ENCODE measurements around the gene TANK. TPM values are rescaled to one million over a fixed set of nuclear protein-coding genes. Genes with fewer than 3 reads are reported as not detected.

TANK gene
- total RNA-seq, 1 donor from 2014 or later = 30.2 TPM

DNA sequence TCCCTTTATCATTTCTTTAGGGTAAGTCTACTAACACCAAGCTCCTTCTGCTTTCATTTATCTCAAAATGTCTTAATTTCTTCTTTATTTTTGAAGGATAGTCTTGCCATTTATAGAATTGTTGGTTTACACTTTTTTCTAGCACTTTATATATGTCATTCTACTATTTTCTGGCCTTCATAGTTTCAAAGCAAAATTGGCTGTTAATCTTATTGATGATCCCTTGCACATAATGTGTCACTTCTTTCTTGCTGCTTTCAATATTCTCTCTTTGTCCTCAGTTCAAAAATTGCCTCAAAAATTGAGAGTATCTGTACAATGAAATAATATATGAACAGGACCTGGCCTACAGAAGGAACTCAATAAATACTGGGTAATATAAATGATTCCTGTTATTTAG lies 7.9 kb upstream of the TANK start:
- no peak overlapping the region for H3K27ac Mint-ChIP-seq (ENCODE audit: unreplicated experiment)
- peaks cover 19% of the 10 kb centered on the region for H3K9me3 Mint-ChIP-seq
- H3K27me3 Mint-ChIP-seq (ENCODE audit: low read depth) = no peaks in the 10 kb centered on the region
- DNase-seq (ENCODE audit: low read depth, low spot score) = no peak
- peaks cover 21% of the 10 kb centered on the region for H3K36me3 Mint-ChIP-seq (ENCODE audit: low read depth)
- no peaks in the 10 kb centered on the region for H3K4me1 Mint-ChIP-seq
- H3K4me3 Mint-ChIP-seq = no peak overlapping the region
- no peak for TF ChIP-seq CTCF (conservative IDR thresholded peaks at IDR 0.05)

- no peak for DNase-seq (ENCODE audit: low read depth, low spot score)
- H3K27ac Mint-ChIP-seq (ENCODE audit: unreplicated experiment) = peak overlapping the region; percentile 63
- peak overlapping the region; percentile 63 for H3K4me3 Mint-ChIP-seq
- TF ChIP-seq CTCF (conservative IDR thresholded peaks at IDR 0.05) = no peak
- no peaks in the 10 kb centered on the region for H3K27me3 Mint-ChIP-seq (ENCODE audit: low read depth)
- no peaks in the 10 kb centered on the region for H3K9me3 Mint-ChIP-seq
- H3K4me1 Mint-ChIP-seq = peaks cover 34% of the 10 kb centered on the region
- H3K36me3 Mint-ChIP-seq (ENCODE audit: low read depth) = peaks cover 2% of the 10 kb centered on the region
These were observed 1.3 kb upstream of the TANK start for GRCh38 chr2:161158882-161159281.

DNA sequence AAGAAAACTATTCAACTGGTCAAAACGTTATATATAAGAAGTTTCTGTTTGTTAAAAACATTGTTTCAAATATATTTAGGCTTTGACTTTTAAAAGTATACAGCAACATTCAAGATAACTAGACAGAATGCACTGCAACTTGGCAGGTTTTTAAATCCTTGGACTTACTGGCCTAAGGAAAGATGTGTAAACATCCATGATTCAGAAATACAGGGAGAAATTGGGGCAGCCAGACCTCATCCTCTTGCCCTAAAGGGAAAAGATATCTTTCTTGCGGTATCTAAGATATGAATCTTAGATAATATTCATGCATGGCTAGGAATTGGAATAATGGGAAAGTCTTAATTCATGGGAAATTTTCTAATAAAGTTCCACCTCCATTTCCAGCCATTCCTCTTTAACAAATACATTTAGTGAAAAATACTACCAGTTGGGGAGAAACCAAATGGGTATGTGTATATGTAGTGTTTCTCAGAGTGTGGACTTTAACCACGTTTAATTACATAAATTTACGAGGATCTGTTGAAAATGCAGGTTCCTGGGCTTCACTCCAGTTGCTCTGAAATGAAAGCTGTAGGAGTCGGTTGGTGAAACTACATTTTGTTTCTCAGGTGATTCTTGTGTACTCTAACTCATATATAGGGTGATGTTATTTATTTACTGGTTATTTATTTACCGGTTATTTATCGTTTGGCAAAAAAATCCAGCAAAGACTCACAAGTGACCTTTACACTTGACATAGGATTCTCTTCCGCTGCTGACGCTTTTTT lies 587 bp upstream of the TANK start:
- no peak for TF ChIP-seq CTCF (conservative IDR thresholded peaks at IDR 0.05)
- H3K27me3 Mint-ChIP-seq (ENCODE audit: low read depth) = no peaks in the 10 kb centered on the region
- H3K4me1 Mint-ChIP-seq = peaks cover 34% of the 10 kb centered on the region
- no peaks in the 10 kb centered on the region for H3K9me3 Mint-ChIP-seq
- peak overlapping the region; percentile 99 for H3K4me3 Mint-ChIP-seq
- no peak overlapping the region for H3K27ac Mint-ChIP-seq (ENCODE audit: unreplicated experiment)
- no peak for DNase-seq (ENCODE audit: low read depth, low spot score)
- peaks cover 2% of the 10 kb centered on the region for H3K36me3 Mint-ChIP-seq (ENCODE audit: low read depth)

- Mint-ChIP-seq H3K27ac (ENCODE audit: unreplicated experiment) (peak overlapping the region; percentile 99), H3K4me1 (peaks cover 34% of the 10 kb centered on the region), H3K36me3 (ENCODE audit: low read depth) (peaks cover 3% of the 10 kb centered on the region), H3K27me3 (ENCODE audit: low read depth) (no peaks in the 10 kb centered on the region), H3K9me3 (no peaks in the 10 kb centered on the region), H3K4me3 (peak overlapping the region; percentile 99)
- no peak for DNase-seq (ENCODE audit: low read depth, low spot score)
- no peak for TF ChIP-seq CTCF (conservative IDR thresholded peaks at IDR 0.05)
These were observed 962 bp downstream of the TANK start for GRCh38 chr2:161161074-161161706.

DNA sequence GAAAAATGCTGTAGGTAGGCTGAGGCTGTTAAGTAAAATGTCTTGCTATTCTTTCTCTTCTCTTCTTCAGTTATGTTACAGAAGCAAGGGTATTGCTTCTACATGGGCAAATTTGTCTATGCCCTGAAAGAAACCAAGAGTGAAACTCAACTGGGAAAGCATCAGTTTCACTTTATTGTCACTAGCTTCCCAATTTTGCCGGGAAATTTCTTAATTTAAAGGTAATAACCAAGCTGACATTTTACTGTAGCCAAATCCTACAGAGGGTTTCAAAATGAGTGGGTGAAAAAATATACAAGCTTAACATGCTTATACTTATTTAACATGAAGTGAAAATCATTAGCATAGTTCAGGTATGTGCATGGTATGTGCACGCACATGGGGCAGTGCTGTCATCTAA lies 3.2 kb downstream of the TANK start:
- no peak for TF ChIP-seq CTCF (conservative IDR thresholded peaks at IDR 0.05)
- Mint-ChIP-seq H3K9me3 (no peaks in the 10 kb centered on the region), H3K36me3 (ENCODE audit: low read depth) (peaks cover 8% of the 10 kb centered on the region), H3K27me3 (ENCODE audit: low read depth) (no peaks in the 10 kb centered on the region), H3K27ac (ENCODE audit: unreplicated experiment) (no peak overlapping the region), H3K4me1 (peaks cover 34% of the 10 kb centered on the region), H3K4me3 (peak overlapping the region; percentile 25)
- no peak for DNase-seq (ENCODE audit: low read depth, low spot score)
